Activated naive CD8-positive, alpha-beta T cell (primary cell): ENCODE data around the gene POLR3A.
A peak's percentile ranks its signal among the peaks of the same experiment; 100 is the strongest.

Experiments
- H3K27ac Mint-ChIP-seq: one replicate; pipeline ENCODE4 v1.8.0; 2021; ENCODE audit warnings: mixed read lengths
- H3K27me3 Mint-ChIP-seq: one replicate; pipeline ENCODE4 v1.8.0; 2021; ENCODE audit warnings: mixed read lengths
- H3K36me3 Mint-ChIP-seq: one replicate; pipeline ENCODE4 v1.8.0; 2021; ENCODE audit warnings: mixed read lengths
- H3K4me1 Mint-ChIP-seq: one replicate; pipeline ENCODE4 v1.8.0; 2021; ENCODE audit warnings: low read depth, mixed read lengths
- H3K4me3 Mint-ChIP-seq: one replicate; pipeline ENCODE4 v1.8.0; 2021; ENCODE audit warnings: mild to moderate bottlenecking, mixed read lengths
- H3K9me3 Mint-ChIP-seq: one replicate; pipeline ENCODE4 v1.8.0; 2021; ENCODE audit warnings: low read depth, mixed read lengths

The POLR3A gene

GRCh38 chr10:77940225-77940624 is 89.1 kb downstream of the POLR3A start:
- Mint-ChIP-seq H3K27ac (no peak overlapping the region), H3K27me3 (peaks cover 10% of the 10 kb centered on the region), H3K4me3 (no peak overlapping the region)

DNA sequence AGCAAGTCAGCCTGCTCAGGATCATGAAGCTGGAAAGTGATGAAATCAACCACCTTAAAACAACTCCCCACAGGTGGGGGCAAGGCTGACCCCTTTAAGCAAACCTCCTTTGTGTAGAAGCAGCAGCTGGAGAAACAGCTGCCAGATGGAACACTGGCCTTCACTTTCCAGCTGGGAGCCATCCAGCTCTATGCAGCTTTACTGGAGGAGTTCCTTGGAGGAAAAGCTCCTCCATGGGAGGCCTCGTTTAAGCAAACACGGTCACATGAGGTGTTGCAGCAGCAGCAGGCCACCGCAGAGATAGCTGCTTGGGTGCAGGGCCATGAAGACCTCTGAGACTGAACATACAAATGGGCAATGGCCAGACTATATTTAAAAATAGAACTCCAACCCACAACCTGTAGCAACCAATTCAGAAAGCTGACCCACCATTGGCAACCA is 89.7 kb downstream of the POLR3A start:
- H3K27me3 Mint-ChIP-seq = peaks cover 10% of the 10 kb centered on the region
- H3K36me3 Mint-ChIP-seq = no peaks in the 10 kb centered on the region
- no peaks in the 10 kb centered on the region for H3K4me1 Mint-ChIP-seq
- H3K27ac Mint-ChIP-seq = no peak overlapping the region
- no peak overlapping the region for H3K4me3 Mint-ChIP-seq
- no peaks in the 10 kb centered on the region for H3K9me3 Mint-ChIP-seq

More at GRCh38 chr10:77940225-77940624, 89.1 kb downstream of the POLR3A start:
- Mint-ChIP-seq H3K36me3 (no peaks in the 10 kb centered on the region), H3K4me1 (no peaks in the 10 kb centered on the region), H3K9me3 (no peaks in the 10 kb centered on the region)

DNA sequence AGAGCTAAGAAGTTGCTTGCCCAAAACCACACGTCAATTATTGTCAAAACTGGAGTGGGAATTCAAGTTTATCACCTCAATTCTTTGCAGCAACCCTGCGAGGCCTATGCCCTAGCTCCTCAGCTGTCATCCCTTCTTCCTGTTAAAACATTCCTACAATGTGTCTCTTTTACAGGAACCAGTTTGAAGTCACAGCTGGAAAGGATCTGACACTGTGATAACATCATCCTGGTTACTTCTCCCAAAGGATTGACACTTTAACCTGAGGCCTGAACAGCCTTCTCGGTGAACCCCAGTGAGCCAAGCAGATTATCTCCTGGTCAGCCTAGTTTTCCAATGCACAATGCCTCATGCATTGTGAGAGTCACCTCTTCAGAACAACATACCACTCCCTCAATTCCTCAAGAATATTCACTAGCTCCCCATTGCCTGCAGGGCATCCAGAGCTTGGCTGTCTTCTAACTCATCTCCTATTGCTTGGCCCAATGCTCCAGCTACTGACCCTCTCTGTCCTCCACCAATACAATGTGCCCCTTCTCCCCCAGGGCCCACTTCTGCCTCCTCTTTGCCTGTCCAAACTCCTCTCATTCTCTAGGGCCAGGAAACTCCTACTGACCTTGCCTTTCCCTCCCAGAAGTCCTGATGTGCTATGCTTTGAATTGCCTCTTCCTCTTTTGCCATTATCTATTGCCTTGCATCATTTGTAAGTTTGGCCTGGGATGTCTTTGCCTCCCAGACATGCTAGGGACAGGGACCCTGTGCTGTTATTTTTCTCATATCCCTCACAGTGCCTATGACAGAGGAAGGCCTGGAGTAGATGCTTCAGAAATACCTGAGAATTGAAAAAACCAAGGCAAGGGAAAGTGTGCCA is 92.4 kb downstream of the POLR3A start:
- no peaks in the 10 kb centered on the region for H3K9me3 Mint-ChIP-seq
- H3K27me3 Mint-ChIP-seq = peaks cover 6% of the 10 kb centered on the region
- H3K27ac Mint-ChIP-seq = no peak overlapping the region
- no peaks in the 10 kb centered on the region for H3K36me3 Mint-ChIP-seq
- no peak overlapping the region for H3K4me3 Mint-ChIP-seq
- no peaks in the 10 kb centered on the region for H3K4me1 Mint-ChIP-seq

DNA sequence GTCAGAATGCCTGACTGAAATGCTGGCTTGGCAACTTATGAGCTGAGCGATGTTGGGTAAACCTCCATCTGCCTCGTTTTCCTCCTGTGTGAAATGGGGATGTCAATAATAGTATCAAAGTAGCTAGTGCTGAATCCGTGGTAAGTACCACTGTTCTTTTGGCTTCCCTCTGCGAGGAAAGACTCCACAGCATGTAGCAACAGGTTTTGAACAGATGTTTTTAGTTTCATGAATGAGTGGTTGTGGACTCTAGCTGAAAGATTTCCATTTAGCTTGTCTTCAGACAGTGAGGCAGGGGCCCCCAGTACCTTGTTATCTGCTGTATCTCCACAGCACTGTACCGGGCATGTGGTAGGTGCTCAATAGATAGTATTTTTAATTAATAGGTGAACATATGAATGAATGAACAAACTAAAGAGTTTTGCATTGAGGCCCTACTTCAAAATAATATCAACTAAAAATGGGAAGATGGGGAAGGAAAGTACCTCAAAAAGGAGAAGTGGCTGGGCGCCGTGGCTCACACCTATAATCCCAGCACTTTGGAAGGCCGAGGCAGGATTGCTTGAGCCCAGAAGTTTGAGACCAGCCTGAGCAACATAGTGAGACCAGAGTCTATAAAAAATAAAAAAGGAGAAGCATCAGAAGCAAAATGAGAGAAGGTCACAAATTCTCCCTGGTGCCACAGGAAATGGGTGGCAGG is 97.1 kb downstream of the POLR3A start:
- Mint-ChIP-seq H3K36me3 (no peaks in the 10 kb centered on the region), H3K27ac (no peak overlapping the region), H3K4me3 (no peak overlapping the region), H3K27me3 (peaks cover 22% of the 10 kb centered on the region), H3K9me3 (no peaks in the 10 kb centered on the region), H3K4me1 (peaks cover 7% of the 10 kb centered on the region)

DNA sequence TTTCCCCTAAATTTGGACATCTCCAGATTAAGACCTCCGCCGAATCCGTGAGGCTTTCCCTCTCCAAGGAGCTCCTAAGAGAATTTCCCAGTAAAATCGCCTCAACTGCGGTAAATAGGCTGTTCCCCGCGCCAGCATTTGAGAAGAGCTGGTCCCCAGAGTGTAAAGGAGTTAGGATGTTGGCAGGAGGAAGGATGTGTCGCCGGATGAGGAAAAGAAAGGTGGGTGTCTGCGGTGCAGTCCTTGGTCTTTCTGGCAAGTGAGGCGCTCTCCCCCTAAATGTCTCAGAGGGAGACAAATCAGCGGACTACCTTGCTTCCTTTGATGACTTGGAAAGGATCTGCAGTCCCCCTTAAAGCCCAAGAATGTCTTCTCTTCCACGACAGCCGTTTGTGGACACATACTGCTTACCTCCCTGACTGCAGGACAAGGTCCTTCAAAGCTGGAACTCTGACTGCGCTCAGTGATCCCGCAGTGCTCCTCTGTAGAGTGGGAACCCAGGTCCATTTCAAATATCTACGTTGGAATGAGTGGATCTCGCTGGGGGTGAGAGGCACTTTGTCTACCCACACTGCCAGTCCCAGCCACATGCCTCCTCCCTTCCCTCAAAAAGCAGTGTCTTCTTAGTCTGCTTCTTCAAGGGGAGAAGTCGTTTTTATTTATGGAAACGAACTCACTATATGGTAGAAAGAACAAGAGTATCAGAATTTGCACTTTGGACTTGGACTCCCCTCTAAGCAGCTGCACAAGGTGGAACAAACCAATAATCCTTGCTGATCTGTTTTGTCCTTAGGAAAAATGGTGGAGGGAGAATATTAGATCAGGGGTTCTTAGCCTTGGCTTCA is 101.7 kb downstream of the POLR3A start:
- Mint-ChIP-seq H3K4me1 (peaks cover 12% of the 10 kb centered on the region), H3K27me3 (peaks cover 41% of the 10 kb centered on the region), H3K9me3 (no peaks in the 10 kb centered on the region), H3K36me3 (no peaks in the 10 kb centered on the region), H3K27ac (no peak overlapping the region), H3K4me3 (peak overlapping the region; percentile 84)

- Mint-ChIP-seq H3K4me1 (peaks cover 12% of the 10 kb centered on the region), H3K27ac (no peak within 1 kb of the TSS), H3K4me3 (peak within 1 kb of the TSS; percentile 84), H3K9me3 (no peaks in the 10 kb centered on the region), H3K36me3 (no peaks in the 10 kb centered on the region), H3K27me3 (peaks cover 39% of the 10 kb centered on the region)
Measured at GRCh38 chr10:77926566-77927401, 102.5 kb downstream of the POLR3A start, which contains the start of gene DLG5. TSS of gene DLG5 (minus strand) at chr10:77926755. CDS start at chr10:77926520, 235 bp downstream.

GRCh38 chr10:77925795-77926565 is 103.3 kb downstream of the POLR3A start:
- H3K9me3 Mint-ChIP-seq = no peaks in the 10 kb centered on the region
- no peaks in the 10 kb centered on the region for H3K36me3 Mint-ChIP-seq
- H3K4me1 Mint-ChIP-seq = peaks cover 12% of the 10 kb centered on the region
- H3K27me3 Mint-ChIP-seq = peaks cover 35% of the 10 kb centered on the region
- no peak overlapping the region for H3K27ac Mint-ChIP-seq
- peak overlapping the region; percentile 74 for H3K4me3 Mint-ChIP-seq

DNA sequence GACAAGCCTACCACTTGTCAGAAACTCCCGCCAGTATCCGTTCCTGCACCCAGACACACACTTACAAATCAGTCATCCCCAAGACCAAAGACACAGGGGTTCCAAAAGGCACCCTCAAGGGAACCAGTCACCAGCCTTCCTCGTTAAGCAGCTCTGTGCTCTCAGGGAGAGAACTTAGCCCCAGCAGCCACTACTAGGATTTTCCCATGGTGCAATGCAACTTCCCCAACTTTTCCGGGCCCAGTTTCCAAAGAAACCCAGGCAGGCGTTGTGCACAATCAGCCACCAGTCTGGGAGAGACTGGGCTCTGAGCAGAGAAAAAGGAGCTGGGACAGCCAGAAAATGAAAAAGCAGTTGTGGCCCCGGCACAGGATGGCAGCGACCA is 103.9 kb downstream of the POLR3A start:
- Mint-ChIP-seq H3K36me3 (no peaks in the 10 kb centered on the region), H3K4me3 (peak overlapping the region; percentile 74), H3K9me3 (no peaks in the 10 kb centered on the region), H3K27ac (no peak overlapping the region), H3K4me1 (peaks cover 12% of the 10 kb centered on the region), H3K27me3 (peaks cover 38% of the 10 kb centered on the region)

DNA sequence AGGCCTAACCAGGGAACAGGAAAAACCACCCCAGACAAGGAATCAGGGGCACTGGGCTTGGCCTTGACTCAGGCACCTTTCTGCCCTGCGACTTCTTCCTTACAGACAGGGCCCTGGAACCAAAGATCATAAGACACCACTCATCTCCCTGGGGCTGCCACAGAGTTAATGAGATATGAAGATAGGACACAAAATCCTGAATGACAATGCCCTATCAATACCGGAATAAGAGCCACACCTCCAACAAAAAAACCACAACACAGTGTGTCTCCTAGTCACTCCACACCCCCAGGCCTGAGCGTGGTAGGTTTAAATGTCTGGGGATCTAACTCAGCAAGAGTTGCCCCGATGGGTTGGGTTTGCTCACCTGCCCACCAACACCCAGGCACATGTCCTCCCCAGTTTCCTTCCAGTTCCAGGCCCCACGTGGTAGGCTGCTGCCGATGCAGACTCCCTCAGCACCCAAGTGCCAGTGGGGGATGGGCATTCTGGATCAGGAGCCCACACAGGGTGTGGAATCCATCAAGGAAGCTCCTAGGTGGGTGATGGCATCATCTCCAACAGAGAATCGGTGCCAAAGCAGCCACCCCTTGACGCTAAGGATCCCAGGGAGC is 106.6 kb downstream of the POLR3A start:
- H3K27ac Mint-ChIP-seq = no peak overlapping the region
- no peaks in the 10 kb centered on the region for H3K9me3 Mint-ChIP-seq
- H3K4me1 Mint-ChIP-seq = peaks cover 10% of the 10 kb centered on the region
- H3K27me3 Mint-ChIP-seq = peaks cover 27% of the 10 kb centered on the region
- H3K4me3 Mint-ChIP-seq = no peak overlapping the region
- H3K36me3 Mint-ChIP-seq = no peaks in the 10 kb centered on the region

- no peaks in the 10 kb centered on the region for H3K9me3 Mint-ChIP-seq
- H3K36me3 Mint-ChIP-seq = no peaks in the 10 kb centered on the region
- H3K4me1 Mint-ChIP-seq = peaks cover 5% of the 10 kb centered on the region
- H3K27me3 Mint-ChIP-seq = peaks cover 22% of the 10 kb centered on the region
- no peak overlapping the region for H3K4me3 Mint-ChIP-seq
- H3K27ac Mint-ChIP-seq = no peak overlapping the region
Measured at GRCh38 chr10:77922055-77922454, 107.3 kb downstream of the POLR3A start.

DNA sequence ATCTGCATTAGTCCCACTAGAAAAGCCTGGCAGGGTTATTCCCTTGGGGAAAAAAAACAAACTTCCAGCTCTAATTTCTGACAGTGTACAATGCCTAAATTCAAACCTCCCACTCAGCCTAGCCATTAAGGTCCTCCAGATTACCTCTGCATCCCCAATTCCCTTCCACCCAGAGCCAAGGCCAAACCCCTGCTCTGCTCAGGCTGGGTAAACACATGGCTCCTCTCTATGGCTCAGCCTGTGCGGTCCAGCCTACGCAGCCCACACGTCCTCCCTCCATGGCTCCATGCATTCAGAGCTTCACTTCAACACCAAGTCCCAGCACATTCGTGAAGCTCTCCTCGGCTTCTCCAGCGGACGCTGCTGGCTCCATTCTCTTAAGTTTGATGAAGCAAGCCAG is 107.9 kb downstream of the POLR3A start:
- H3K9me3 Mint-ChIP-seq = no peaks in the 10 kb centered on the region
- H3K27me3 Mint-ChIP-seq = peaks cover 22% of the 10 kb centered on the region
- peaks cover 5% of the 10 kb centered on the region for H3K4me1 Mint-ChIP-seq
- no peak overlapping the region for H3K27ac Mint-ChIP-seq
- H3K36me3 Mint-ChIP-seq = no peaks in the 10 kb centered on the region
- H3K4me3 Mint-ChIP-seq = no peak overlapping the region

GRCh38 chr10:77920495-77920894 is 108.8 kb downstream of the POLR3A start:
- H3K4me3 Mint-ChIP-seq = no peak overlapping the region
- H3K27ac Mint-ChIP-seq = no peak overlapping the region
- H3K4me1 Mint-ChIP-seq = peaks cover 4% of the 10 kb centered on the region
- no peaks in the 10 kb centered on the region for H3K36me3 Mint-ChIP-seq
- no peaks in the 10 kb centered on the region for H3K9me3 Mint-ChIP-seq
- H3K27me3 Mint-ChIP-seq = peaks cover 21% of the 10 kb centered on the region

DNA sequence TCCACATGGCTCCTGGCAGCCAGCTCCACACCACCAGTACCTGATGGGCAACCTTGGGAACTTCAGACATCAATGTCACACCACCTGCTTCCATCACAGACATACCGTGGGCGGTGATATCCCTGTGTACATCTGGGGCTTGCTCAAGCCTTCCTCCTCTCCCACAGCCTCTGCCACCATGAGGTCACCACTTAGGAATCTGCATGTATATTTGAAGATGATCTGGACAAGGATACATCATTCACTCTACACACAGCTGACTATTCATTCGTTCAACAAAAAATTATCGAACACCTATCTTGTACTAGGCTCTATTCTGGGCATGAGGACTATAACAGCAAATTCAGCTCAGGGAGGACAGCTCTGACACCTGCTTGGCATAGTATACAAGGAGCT is 109.6 kb downstream of the POLR3A start:
- Mint-ChIP-seq H3K9me3 (no peaks in the 10 kb centered on the region), H3K4me3 (no peak overlapping the region), H3K27ac (no peak overlapping the region), H3K27me3 (peaks cover 15% of the 10 kb centered on the region), H3K4me1 (no peaks in the 10 kb centered on the region), H3K36me3 (no peaks in the 10 kb centered on the region)
